ENCODE measurements around the gene RIMBP2. TPM values are rescaled to one million over a fixed set of nuclear protein-coding genes. Genes with fewer than 3 reads are reported as not detected.

Gene RIMBP2
- total RNA-seq, 1 experiment from 2014 or later, result not detected

GRCh38 chr12:130632642-130633041, 83.5 kb downstream of the RIMBP2 start:
- Mint-ChIP-seq H3K36me3 (ENCODE audit: insufficient read depth, unreplicated experiment) (no peaks in the 10 kb centered on the region), H3K9me3 (ENCODE audit: unreplicated experiment) (no peaks in the 10 kb centered on the region), H3K27ac (ENCODE audit: low read depth, unreplicated experiment) (no peak overlapping the region), H3K4me3 (ENCODE audit: unreplicated experiment) (no peak overlapping the region), H3K27me3 (ENCODE audit: insufficient read depth, unreplicated experiment) (peaks cover 81% of the 10 kb centered on the region), H3K4me1 (ENCODE audit: insufficient read depth, unreplicated experiment) (no peaks in the 10 kb centered on the region)
- intact Hi-C loops (cut with micrococcal nuclease), result no loop called here
- no TSS peak for BruUV-seq (replicated peaks)
- CTCF ChIA-PET, result interaction anchor here (0.5 to 1.0 kb wide), 2 partner anchors 30 to 131 kb away, joined by 3 to 4 read pairs; no protein-coding TSS in a partner anchor
- POLR2A ChIA-PET, result no interaction called here
- no peak for DNase-seq (ENCODE audit: unreplicated experiment)
- TF ChIP-seq CTCF (IDR thresholded peaks at IDR 0.05; ENCODE audit: unreplicated experiment), result no peak

GRCh38 chr12:130628304-130628703, 87.8 kb downstream of the RIMBP2 start:
- Mint-ChIP-seq H3K36me3 (ENCODE audit: insufficient read depth, unreplicated experiment) (no peaks in the 10 kb centered on the region), H3K9me3 (ENCODE audit: unreplicated experiment) (no peaks in the 10 kb centered on the region), H3K27me3 (ENCODE audit: insufficient read depth, unreplicated experiment) (peaks cover 39% of the 10 kb centered on the region), H3K4me3 (ENCODE audit: unreplicated experiment) (no peak overlapping the region), H3K4me1 (ENCODE audit: insufficient read depth, unreplicated experiment) (no peaks in the 10 kb centered on the region), H3K27ac (ENCODE audit: low read depth, unreplicated experiment) (no peak overlapping the region)
- no peak for TF ChIP-seq CTCF (IDR thresholded peaks at IDR 0.05; ENCODE audit: unreplicated experiment)
- intact Hi-C loops (cut with micrococcal nuclease), result no loop called here
- no TSS peak for BruUV-seq (replicated peaks)
- ChIA-PET CTCF (no interaction called here), POLR2A (no interaction called here)
- no peak for DNase-seq (ENCODE audit: unreplicated experiment)

GRCh38 chr12:130627175-130627574, 88.9 kb downstream of the RIMBP2 start:
- no peak for TF ChIP-seq CTCF (IDR thresholded peaks at IDR 0.05; ENCODE audit: unreplicated experiment)
- Mint-ChIP-seq H3K9me3 (ENCODE audit: unreplicated experiment) (no peaks in the 10 kb centered on the region), H3K4me3 (ENCODE audit: unreplicated experiment) (no peak overlapping the region), H3K27ac (ENCODE audit: low read depth, unreplicated experiment) (no peak overlapping the region), H3K36me3 (ENCODE audit: insufficient read depth, unreplicated experiment) (no peaks in the 10 kb centered on the region), H3K27me3 (ENCODE audit: insufficient read depth, unreplicated experiment) (peaks cover 30% of the 10 kb centered on the region), H3K4me1 (ENCODE audit: insufficient read depth, unreplicated experiment) (no peaks in the 10 kb centered on the region)
- ChIA-PET CTCF (no interaction called here), POLR2A (no interaction called here)
- no TSS peak for BruUV-seq (replicated peaks)
- no peak for DNase-seq (ENCODE audit: unreplicated experiment)
- intact Hi-C loops (cut with micrococcal nuclease), result no loop called here

GRCh38 chr12:130626601-130627000, 89.5 kb downstream of the RIMBP2 start:
- CTCF ChIA-PET, result no interaction called here
- no peak overlapping the region for H3K27ac Mint-ChIP-seq (ENCODE audit: low read depth, unreplicated experiment)
- no peaks in the 10 kb centered on the region for H3K9me3 Mint-ChIP-seq (ENCODE audit: unreplicated experiment)
- no peak for TF ChIP-seq CTCF (IDR thresholded peaks at IDR 0.05; ENCODE audit: unreplicated experiment)
- no peak for DNase-seq (ENCODE audit: unreplicated experiment)
- POLR2A ChIA-PET, result no interaction called here
- no peaks in the 10 kb centered on the region for H3K36me3 Mint-ChIP-seq (ENCODE audit: insufficient read depth, unreplicated experiment)
- intact Hi-C loops (cut with micrococcal nuclease), result no loop called here
- BruUV-seq (replicated peaks), result no TSS peak
- no peaks in the 10 kb centered on the region for H3K4me1 Mint-ChIP-seq (ENCODE audit: insufficient read depth, unreplicated experiment)
- no peak overlapping the region for H3K4me3 Mint-ChIP-seq (ENCODE audit: unreplicated experiment)
- peaks cover 25% of the 10 kb centered on the region for H3K27me3 Mint-ChIP-seq (ENCODE audit: insufficient read depth, unreplicated experiment)

Data from MCF 10A (cell line).